ENCODE data around the gene HS3ST5.

DNA sequence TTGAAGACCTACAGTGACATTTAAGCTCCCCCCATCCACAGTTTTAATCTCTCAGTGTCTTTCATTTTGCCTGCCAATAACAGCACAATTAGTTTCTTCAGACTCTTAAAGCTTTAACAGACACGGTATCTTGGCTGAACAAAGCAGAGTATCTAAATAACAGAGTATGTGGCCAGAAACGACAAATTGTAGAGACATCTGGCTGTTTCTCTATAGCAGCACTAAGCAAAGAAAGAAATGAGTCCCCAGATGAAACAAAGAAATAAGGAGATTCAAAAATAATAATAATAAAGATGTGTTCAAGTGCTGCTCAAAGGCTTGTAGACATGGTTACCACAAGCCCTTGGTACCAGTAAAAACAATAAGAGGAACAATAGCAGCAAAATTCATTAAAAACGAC, 274.1 kb downstream of the HS3ST5 start:
- no peak for TF ChIP-seq TAF1 (IDR thresholded peaks at IDR 0.05; ENCODE audit: borderline replicate concordance, insufficient read depth, low read length)
- no peak for TF ChIP-seq POLR2AphosphoS5 (IDR thresholded peaks at IDR 0.05; ENCODE audit: low read depth, low read length)
- TF ChIP-seq, protein P1, sequence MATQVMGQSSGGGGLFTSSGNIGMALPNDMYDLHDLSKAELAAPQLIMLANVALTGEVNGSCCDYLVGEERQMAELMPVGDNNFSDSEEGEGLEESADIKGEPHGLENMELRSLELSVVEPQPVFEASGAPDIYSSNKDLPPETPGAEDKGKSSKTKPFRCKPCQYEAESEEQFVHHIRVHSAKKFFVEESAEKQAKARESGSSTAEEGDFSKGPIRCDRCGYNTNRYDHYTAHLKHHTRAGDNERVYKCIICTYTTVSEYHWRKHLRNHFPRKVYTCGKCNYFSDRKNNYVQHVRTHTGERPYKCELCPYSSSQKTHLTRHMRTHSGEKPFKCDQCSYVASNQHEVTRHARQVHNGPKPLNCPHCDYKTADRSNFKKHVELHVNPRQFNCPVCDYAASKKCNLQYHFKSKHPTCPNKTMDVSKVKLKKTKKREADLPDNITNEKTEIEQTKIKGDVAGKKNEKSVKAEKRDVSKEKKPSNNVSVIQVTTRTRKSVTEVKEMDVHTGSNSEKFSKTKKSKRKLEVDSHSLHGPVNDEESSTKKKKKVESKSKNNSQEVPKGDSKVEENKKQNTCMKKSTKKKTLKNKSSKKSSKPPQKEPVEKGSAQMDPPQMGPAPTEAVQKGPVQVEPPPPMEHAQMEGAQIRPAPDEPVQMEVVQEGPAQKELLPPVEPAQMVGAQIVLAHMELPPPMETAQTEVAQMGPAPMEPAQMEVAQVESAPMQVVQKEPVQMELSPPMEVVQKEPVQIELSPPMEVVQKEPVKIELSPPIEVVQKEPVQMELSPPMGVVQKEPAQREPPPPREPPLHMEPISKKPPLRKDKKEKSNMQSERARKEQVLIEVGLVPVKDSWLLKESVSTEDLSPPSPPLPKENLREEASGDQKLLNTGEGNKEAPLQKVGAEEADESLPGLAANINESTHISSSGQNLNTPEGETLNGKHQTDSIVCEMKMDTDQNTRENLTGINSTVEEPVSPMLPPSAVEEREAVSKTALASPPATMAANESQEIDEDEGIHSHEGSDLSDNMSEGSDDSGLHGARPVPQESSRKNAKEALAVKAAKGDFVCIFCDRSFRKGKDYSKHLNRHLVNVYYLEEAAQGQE (IDR thresholded peaks at IDR 0.05; ENCODE audit: insufficient read depth in 1 of 2, low read depth in 2 of 2, low read length in 2 of 2): no peak

Data from PFSK-1 (cell line).